HUES64 (cell line): ENCODE data around the gene FMNL2.

Experiments
- H3K27ac ChIP-seq: 2 replicates; pipeline ENCODE4 v1.7.0; 2013; ENCODE audit warnings: low read depth, low read length, inconsistent platforms
- H3K27me3 ChIP-seq: 2 replicates; pipeline ENCODE4 v1.6.1; 2013; ENCODE audit warnings: mild to moderate bottlenecking, low read length; ENCODE audit not compliant: insufficient read depth
- H3K36me3 ChIP-seq: 2 replicates; pipeline ENCODE4 v1.6.1; 2013; ENCODE audit warnings: mild to moderate bottlenecking, low read length; ENCODE audit not compliant: insufficient read depth
- H3K4me1 ChIP-seq: 2 replicates; pipeline ENCODE4 v1.6.1; 2013; ENCODE audit warnings: mild to moderate bottlenecking, low read length, moderate library complexity; ENCODE audit not compliant: insufficient read depth
- H3K4me3 ChIP-seq: 2 replicates; pipeline ENCODE4 v1.5.1; 2013; ENCODE audit warnings: mild to moderate bottlenecking, low read length, moderate library complexity
- H3K9ac ChIP-seq: 2 replicates; pipeline ENCODE4 v1.6.1; 2013; ENCODE audit warnings: mild to moderate bottlenecking, low read depth, low read length
- H3K9me3 ChIP-seq: 2 replicates; pipeline ENCODE4 v1.6.1; 2013; ENCODE audit warnings: low read depth, low read length; ENCODE audit not compliant: insufficient read depth
- WGBS: fragments of 150-250, 120-280 bp; methylation state at CpG from one replicate; pipeline ENCODE4 v1.1.7; 2013; ENCODE audit warnings: missing lambda C conversion rate; 5-methylcytosine and 5-hydroxymethylcytosine counted together

The FMNL2 gene

GRCh38 chr2:152479282-152479681 is 144.3 kb downstream of the FMNL2 start:
- H3K36me3 ChIP-seq: no peaks in the 10 kb centered on the region
- no peaks in the 10 kb centered on the region for H3K27me3 ChIP-seq
- no peaks in the 10 kb centered on the region for H3K9me3 ChIP-seq
- no peak overlapping the region for H3K4me3 ChIP-seq
- H3K9ac ChIP-seq: no peak overlapping the region
- 95% methylated on average over 2 of the region's 3 CpGs for WGBS
- no peak overlapping the region for H3K27ac ChIP-seq
- peaks cover 9% of the 10 kb centered on the region; the same call in 1 of the 2 replicates for H3K4me1 ChIP-seq

GRCh38 chr2:152480821-152481399 is 145.9 kb downstream of the FMNL2 start:
- Histone ChIP-seq H3K27ac (no peak overlapping the region), H3K4me1 (peaks cover 11% of the 10 kb centered on the region), H3K4me3 (no peak overlapping the region)

GRCh38 chr2:152481881-152482583 is 147.1 kb downstream of the FMNL2 start:
- no peak overlapping the region for H3K9ac ChIP-seq
- no peaks in the 10 kb centered on the region for H3K9me3 ChIP-seq
- no peak overlapping the region for H3K4me3 ChIP-seq
- H3K27ac ChIP-seq: no peak overlapping the region
- no peaks in the 10 kb centered on the region for H3K27me3 ChIP-seq
- no peaks in the 10 kb centered on the region for H3K36me3 ChIP-seq
- H3K4me1 ChIP-seq: peaks cover 17% of the 10 kb centered on the region
- 80% methylated on average over 4 of the region's 5 CpGs for WGBS

More at GRCh38 chr2:152480821-152481399, 145.9 kb downstream of the FMNL2 start:
- H3K9me3 ChIP-seq: no peaks in the 10 kb centered on the region
- 95% methylated on average over 4 of the region's 4 CpGs for WGBS
- H3K9ac ChIP-seq: no peak overlapping the region
- no peaks in the 10 kb centered on the region for H3K36me3 ChIP-seq
- H3K27me3 ChIP-seq: no peaks in the 10 kb centered on the region

GRCh38 chr2:152483276-152484063 is 148.5 kb downstream of the FMNL2 start:
- H3K27ac ChIP-seq: no peak overlapping the region
- H3K27me3 ChIP-seq: no peaks in the 10 kb centered on the region

GRCh38 chr2:152485954-152486736 is 151.2 kb downstream of the FMNL2 start:
- H3K27me3 ChIP-seq: no peaks in the 10 kb centered on the region

More at GRCh38 chr2:152483276-152484063, 148.5 kb downstream of the FMNL2 start:
- Histone ChIP-seq H3K9ac (no peak overlapping the region), H3K4me3 (no peak overlapping the region), H3K4me1 (peaks cover 17% of the 10 kb centered on the region), H3K36me3 (no peaks in the 10 kb centered on the region), H3K9me3 (no peaks in the 10 kb centered on the region)
- WGBS: 84% methylated on average over 4 of the region's 4 CpGs

GRCh38 chr2:152486737-152487400 is 151.9 kb downstream of the FMNL2 start:
- Histone ChIP-seq H3K27ac (no peak overlapping the region), H3K36me3 (no peaks in the 10 kb centered on the region), H3K4me3 (no peak overlapping the region), H3K4me1 (peaks cover 34% of the 10 kb centered on the region), H3K9me3 (no peaks in the 10 kb centered on the region), H3K27me3 (no peaks in the 10 kb centered on the region), H3K9ac (no peak overlapping the region)
- 100% methylated on average over 3 of the region's 3 CpGs for WGBS

More at GRCh38 chr2:152485954-152486736, 151.2 kb downstream of the FMNL2 start:
- Histone ChIP-seq H3K4me3 (no peak overlapping the region), H3K9ac (no peak overlapping the region), H3K27ac (no peak overlapping the region), H3K4me1 (peaks cover 37% of the 10 kb centered on the region), H3K36me3 (no peaks in the 10 kb centered on the region), H3K9me3 (no peaks in the 10 kb centered on the region)
- WGBS: 90% methylated on average over 7 of the region's 8 CpGs

GRCh38 chr2:152488075-152488474 is 153.1 kb downstream of the FMNL2 start:
- no peaks in the 10 kb centered on the region for H3K36me3 ChIP-seq
- no peak overlapping the region for H3K4me3 ChIP-seq
- H3K4me1 ChIP-seq: peaks cover 46% of the 10 kb centered on the region
- H3K27ac ChIP-seq: no peak overlapping the region
- no peaks in the 10 kb centered on the region for H3K27me3 ChIP-seq
- H3K9me3 ChIP-seq: no peaks in the 10 kb centered on the region
- 93% methylated on average over 2 of the region's 2 CpGs for WGBS
- H3K9ac ChIP-seq: no peak overlapping the region

- Histone ChIP-seq H3K27me3 (no peaks in the 10 kb centered on the region), H3K4me1 (peaks cover 59% of the 10 kb centered on the region), H3K9me3 (no peaks in the 10 kb centered on the region), H3K36me3 (no peaks in the 10 kb centered on the region), H3K9ac (no peak overlapping the region), H3K27ac (no peak overlapping the region), H3K4me3 (no peak overlapping the region)
- WGBS: 40% methylated on average over 1 of the region's 2 CpGs
Observed at GRCh38 chr2:152489364-152489763, 154.4 kb downstream of the FMNL2 start.

- H3K9ac ChIP-seq: no peak overlapping the region
- 78% methylated on average over 6 of the region's 6 CpGs for WGBS
Observed at GRCh38 chr2:152490686-152491455, 155.9 kb downstream of the FMNL2 start.

GRCh38 chr2:152492131-152492530 is 157.2 kb downstream of the FMNL2 start:
- 92% methylated on average over 5 of the region's 5 CpGs for WGBS
- Histone ChIP-seq H3K4me1 (peaks cover 57% of the 10 kb centered on the region), H3K27me3 (no peaks in the 10 kb centered on the region), H3K9ac (no peak overlapping the region), H3K36me3 (no peaks in the 10 kb centered on the region), H3K4me3 (no peak overlapping the region), H3K27ac (no peak overlapping the region; the same call in 1 of the 2 replicates), H3K9me3 (no peaks in the 10 kb centered on the region)

More at GRCh38 chr2:152490686-152491455, 155.9 kb downstream of the FMNL2 start:
- H3K9me3 ChIP-seq: no peaks in the 10 kb centered on the region
- H3K4me1 ChIP-seq: peaks cover 63% of the 10 kb centered on the region
- no peak overlapping the region for H3K27ac ChIP-seq
- no peaks in the 10 kb centered on the region for H3K27me3 ChIP-seq
- no peaks in the 10 kb centered on the region for H3K36me3 ChIP-seq
- H3K4me3 ChIP-seq: no peak overlapping the region
